Lung (tissue), 12 donors: Measurements from ENCODE around the gene PLET1. TPM values are rescaled to one million over a fixed set of nuclear protein-coding genes. Genes with fewer than 3 reads are reported as not detected.

Experiments used
- ATAC-seq: fragments of 200-7000 bp; cut with Tn5 transposase; one replicate; pipeline ENCODE4 v1.9.1; 2020; ENCODE audit warnings: moderate number of reproducible peaks; ENCODE audit not compliant: insufficient read depth, low FRiP score
- DNase-seq, 3 donors: peaks; one replicate each; pipeline ENCODE4 v3.0.0-alpha.2; 2013 to 2017
- H3K27ac ChIP-seq, 2 donors: one replicate each; pipeline ENCODE4 v1.5.1; 2013; ENCODE audit warnings: mild to moderate bottlenecking in 2 of 2, moderate library complexity in 2 of 2, control low read depth in 1 of 2, inconsistent platforms in 1 of 2, low read depth in 1 of 2, low read length in 1 of 2
- H3K27me3 ChIP-seq, 3 donors: one replicate each; pipeline ENCODE4 v1.5.1; 2013; ENCODE audit warnings: low read length in 2 of 3; ENCODE audit not compliant: control insufficient read depth in 3 of 3, insufficient read depth in 3 of 3
- H3K36me3 ChIP-seq, 4 donors: one replicate each; pipeline ENCODE4 v1.5.1; 2013; ENCODE audit warnings: low read length in 4 of 4, mild to moderate bottlenecking in 1 of 4, moderate library complexity in 1 of 4; ENCODE audit not compliant: control insufficient read depth in 4 of 4, insufficient read depth in 4 of 4
- H3K4me1 ChIP-seq, 5 donors: one replicate each; pipeline ENCODE4 v1.5.1; 2013; ENCODE audit warnings: low read length in 5 of 5, mild to moderate bottlenecking in 2 of 5, moderate library complexity in 1 of 5; ENCODE audit not compliant: control insufficient read depth in 5 of 5, insufficient read depth in 5 of 5
- H3K4me3 ChIP-seq: one replicate; pipeline ENCODE4 v1.5.1; 2013; ENCODE audit warnings: mild to moderate bottlenecking, control low read depth, moderate library complexity
- H3K9ac ChIP-seq, 2 donors: one replicate each; pipeline ENCODE4 v1.5.1; 2013; ENCODE audit warnings: low read length in 2 of 2, control low read depth in 1 of 2; ENCODE audit not compliant: insufficient read depth in 1 of 2
- H3K9me3 ChIP-seq, 4 donors: one replicate each; pipeline ENCODE4 v1.5.1; 2013; ENCODE audit warnings: low read length in 3 of 4, mild to moderate bottlenecking in 1 of 4, moderate library complexity in 1 of 4; ENCODE audit not compliant: control insufficient read depth in 4 of 4, insufficient read depth in 3 of 4
- CTCF ChIP-seq: IDR thresholded peaks from 2 replicates; pipeline ENCODE4 v1.5.1; 2012; ENCODE audit warnings: mild to moderate bottlenecking; ENCODE audit errors: control extremely low read depth, extremely low read depth
- WGBS, 2 donors: extraction: QIAGEN DNeasy Blood & Tissue Kit; methylation state at CpG; one replicate each; pipeline ENCODE4 v1.1.7; 2013; 5-methylcytosine and 5-hydroxymethylcytosine counted together
- polyA plus RNA-seq, 2 donors: library from polyadenylated mRNA; stranded (reverse); fragments of 200-250 nt; gene quantifications; one replicate each; pipeline ENCODE4 v1.2.1, GENCODE V29; 2013
- total RNA-seq, 2 donors: library from RNA; depleted of rRNA in 1 of 2; stranded (reverse); fragments of >200 nt in 1 of 2; gene quantifications; one replicate each; pipeline ENCODE4 v1.2.1, GENCODE V29; 2014 to 2021
- donor health status: control.
- donor health status: control.
- donor health status: Bipolar disorder and iron deficiency.
- donor health status: healthy.
- donor health status: DM: yes; HTN: yes; CAD: no.

PLET1 gene
- total and polyA plus RNA-seq, 4 donors = not detected

DNA sequence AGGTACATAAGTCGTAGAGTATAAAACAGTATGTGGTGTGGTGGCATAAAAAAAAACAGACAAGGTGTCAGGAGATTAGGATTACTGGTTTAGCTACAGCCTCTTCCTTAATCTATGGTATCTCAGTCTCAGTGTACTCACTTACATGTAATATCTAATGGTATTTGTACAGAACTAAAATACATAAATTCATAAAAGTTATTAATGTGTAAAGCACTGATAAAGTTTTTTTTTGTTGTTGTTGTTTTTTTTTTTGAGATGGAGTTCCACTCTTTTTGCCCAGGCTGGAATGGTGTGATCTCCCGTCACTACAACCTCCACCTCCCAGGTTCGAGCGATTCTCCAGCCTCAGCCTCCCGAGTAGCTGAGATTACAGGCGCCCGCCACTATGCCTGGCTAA is 31.5 kb downstream of the PLET1 start:
- DNase-seq (no peak), ATAC-seq (no peak)
- H3K27ac ChIP-seq = no peak overlapping the region
- H3K4me3 ChIP-seq = no peak overlapping the region
- no peaks in the 10 kb centered on the region for H3K27me3 ChIP-seq
- H3K36me3 ChIP-seq = peaks cover 8 to 24% (median 10%) of the 10 kb centered on the region in 4 donors
- peaks cover 0 to 10% (median 5%) of the 10 kb centered on the region in 5 donors for H3K4me1 ChIP-seq
- WGBS, 2 donors = 95 to 97% methylated on average over 7 of the region's 7 CpGs
- no peak overlapping the region for H3K9ac ChIP-seq
- TF ChIP-seq CTCF = no peak
- H3K9me3 ChIP-seq = no peaks in the 10 kb centered on the region

DNA sequence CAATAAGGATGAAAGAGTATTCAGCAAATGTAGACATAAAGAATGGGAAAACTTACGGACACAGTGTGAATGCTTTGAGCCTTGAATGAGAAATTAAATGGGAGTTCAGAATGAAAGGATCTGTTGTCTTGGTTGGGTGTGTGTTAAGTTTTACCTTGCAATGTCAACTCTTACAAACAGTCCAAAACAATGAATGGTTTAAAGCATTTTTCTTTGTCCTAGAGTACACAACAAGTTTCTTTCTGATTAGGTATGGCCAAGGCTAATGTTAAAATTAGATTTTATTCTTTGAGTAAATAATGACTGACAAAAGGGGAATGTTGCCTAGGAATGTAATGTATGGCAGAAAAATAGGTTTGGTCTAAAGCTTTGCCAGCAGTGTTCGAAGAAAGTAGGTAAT is 32.0 kb downstream of the PLET1 start:
- WGBS, 2 donors = 96 to 98% methylated on average over 2 of the region's 2 CpGs
- Histone ChIP-seq H3K4me3 (no peak overlapping the region), H3K36me3 (peaks cover 7 to 22% (median 8%) of the 10 kb centered on the region in 4 donors), H3K27me3 (no peaks in the 10 kb centered on the region), H3K27ac (no peak overlapping the region), H3K9me3 (no peaks in the 10 kb centered on the region), H3K9ac (no peak overlapping the region), H3K4me1 (peaks cover 0 to 10% (median 5%) of the 10 kb centered on the region in 5 donors)
- no peak for TF ChIP-seq CTCF
- ATAC-seq (no peak), DNase-seq (no peak)

DNA sequence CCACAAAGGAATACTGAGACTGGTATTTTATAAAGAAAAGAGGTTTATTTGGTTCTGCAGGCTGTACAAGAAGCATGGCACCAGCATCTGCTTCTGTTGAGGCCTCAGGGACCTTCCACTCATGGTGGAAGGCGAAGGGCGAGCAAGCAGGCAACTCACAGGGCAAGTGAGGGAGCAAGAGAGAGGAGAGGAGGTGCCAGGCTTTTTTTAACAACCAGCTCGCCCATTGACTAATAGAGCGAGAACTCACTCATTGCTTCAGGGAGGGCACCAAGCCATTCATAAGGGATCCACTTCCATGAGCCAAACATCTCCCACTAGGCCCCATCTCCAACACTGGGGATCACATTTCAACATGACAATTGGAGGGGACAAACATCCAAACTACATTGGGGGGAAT is 33.2 kb downstream of the PLET1 start:
- Histone ChIP-seq H3K4me1 (peaks cover 0 to 10% (median 5%) of the 10 kb centered on the region in 5 donors), H3K4me3 (no peak overlapping the region), H3K27me3 (no peaks in the 10 kb centered on the region), H3K9ac (peak overlapping the region in 1 of 2 donors; percentile 77), H3K36me3 (peaks cover 5 to 16% (median 8%) of the 10 kb centered on the region in 4 donors), H3K27ac (no peak overlapping the region), H3K9me3 (no peaks in the 10 kb centered on the region)
- DNase-seq (no peak), ATAC-seq (no peak)
- TF ChIP-seq CTCF = no peak
- WGBS, 2 donors = 72 to 95% methylated on average over 4 of the region's 4 CpGs

DNA sequence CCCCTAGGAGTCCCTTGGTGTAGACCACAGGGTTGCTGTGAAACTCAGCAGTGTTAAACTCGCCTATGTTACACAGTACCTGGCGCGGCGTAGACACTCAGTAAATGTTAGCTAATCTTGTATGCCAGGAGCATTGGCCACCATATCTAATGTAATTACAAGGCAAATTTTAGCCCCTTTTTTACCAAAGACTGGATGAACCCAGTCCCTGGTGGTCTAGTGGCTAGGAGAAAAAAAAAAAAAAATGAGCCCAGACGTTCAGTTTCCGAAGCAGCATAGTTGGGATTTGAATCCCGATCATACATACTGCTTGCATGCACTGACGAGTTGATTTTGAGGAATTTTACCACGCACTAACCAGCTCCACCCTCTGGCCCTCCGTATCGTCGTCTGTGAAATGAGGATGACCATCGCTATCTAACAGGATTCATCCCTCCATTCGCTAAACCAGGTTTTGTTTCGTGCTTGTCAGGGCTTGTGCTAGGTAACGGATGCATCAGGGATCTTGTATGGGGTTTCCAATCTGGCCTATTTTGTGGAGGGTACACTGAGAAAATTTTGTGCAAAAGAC is 33.7 kb downstream of the PLET1 start:
- ATAC-seq (peak; percentile 10), DNase-seq (peak in 2 of 3 donors; percentile 29 to 49)
- no peaks in the 10 kb centered on the region for H3K27me3 ChIP-seq
- peak overlapping the region; percentile 79 for H3K4me3 ChIP-seq
- WGBS, 2 donors = 8 to 12% methylated on average over 16 of the region's 16 CpGs
- peak overlapping the region; percentile 86 to 99 for H3K27ac ChIP-seq
- H3K9me3 ChIP-seq = no peaks in the 10 kb centered on the region
- H3K4me1 ChIP-seq = peaks cover 0 to 10% (median 5%) of the 10 kb centered on the region in 5 donors
- H3K9ac ChIP-seq = peak overlapping the region; percentile 77 to 88
- no peak for TF ChIP-seq CTCF
- H3K36me3 ChIP-seq = peaks cover 5 to 15% (median 8%) of the 10 kb centered on the region in 4 donors
